NCI-H748 treated with DMSO at 0.1 percent for 48 hours (cell line): ENCODE measurements around the gene C8G.

Experiments used
- DNase-seq: peaks from one replicate; lab custom pipeline; 2025; lab: John Stamatoyannopoulos, UW

The C8G gene

DNA sequence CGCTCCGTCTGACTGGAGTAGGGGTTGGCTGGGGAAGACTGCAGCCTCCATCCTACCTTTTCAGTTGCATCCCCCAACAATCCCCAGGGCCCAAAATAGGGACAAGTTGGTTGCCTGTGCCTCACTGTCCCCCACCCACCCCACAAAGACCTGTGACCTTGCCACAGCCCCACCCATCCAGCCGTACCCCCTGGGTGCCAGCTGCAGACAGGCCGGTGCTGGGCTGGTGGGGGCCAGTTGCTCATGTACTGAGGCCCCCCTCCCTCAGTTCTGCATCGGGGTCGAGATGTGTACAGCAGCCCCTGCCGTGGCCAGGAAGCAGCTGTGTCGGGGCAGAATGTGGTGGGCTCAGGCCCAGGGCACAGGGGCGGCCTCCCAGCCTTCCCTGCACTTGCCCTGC lies 38.1 kb downstream of the C8G start:
- DNase-seq = no peak

DNA sequence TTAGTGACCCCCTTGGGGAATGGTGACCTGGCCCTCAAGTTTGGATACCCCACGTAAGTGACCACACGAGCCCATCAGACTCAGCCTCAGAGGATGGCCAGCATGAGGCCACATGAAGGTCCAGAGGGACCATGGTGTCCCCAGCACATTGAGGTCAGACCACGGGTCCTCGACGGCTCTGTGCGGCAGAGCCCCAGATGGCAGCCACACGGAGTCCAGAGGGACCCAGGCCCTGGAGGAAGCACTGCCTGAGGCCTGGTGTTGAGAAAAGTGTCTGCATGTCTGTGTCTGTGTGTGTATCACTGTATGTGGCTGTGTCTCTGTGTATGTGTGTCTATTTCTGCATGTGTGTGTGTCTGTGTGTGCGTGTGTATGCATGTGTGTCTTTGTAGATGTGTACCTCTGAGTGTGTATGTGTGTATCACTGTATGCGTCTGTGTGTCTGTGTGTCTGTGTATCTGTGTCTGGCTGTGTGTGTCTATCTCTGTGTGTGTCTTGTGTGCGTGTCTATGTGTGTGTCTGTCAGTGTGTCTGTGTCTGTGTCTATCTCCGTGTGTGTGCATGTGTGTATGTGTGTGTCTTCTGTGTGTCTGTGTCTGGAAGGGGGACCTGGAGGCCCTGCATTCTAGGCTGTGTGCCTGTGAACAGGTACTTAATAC lies 38.7 kb downstream of the C8G start:
- DNase-seq = no peak

- no peak for DNase-seq
These were observed 39.5 kb downstream of the C8G start for GRCh38 chr9:136984464-136985026.

GRCh38 chr9:136985027-136985602 lies 40.1 kb downstream of the C8G start:
- no peak for DNase-seq

DNA sequence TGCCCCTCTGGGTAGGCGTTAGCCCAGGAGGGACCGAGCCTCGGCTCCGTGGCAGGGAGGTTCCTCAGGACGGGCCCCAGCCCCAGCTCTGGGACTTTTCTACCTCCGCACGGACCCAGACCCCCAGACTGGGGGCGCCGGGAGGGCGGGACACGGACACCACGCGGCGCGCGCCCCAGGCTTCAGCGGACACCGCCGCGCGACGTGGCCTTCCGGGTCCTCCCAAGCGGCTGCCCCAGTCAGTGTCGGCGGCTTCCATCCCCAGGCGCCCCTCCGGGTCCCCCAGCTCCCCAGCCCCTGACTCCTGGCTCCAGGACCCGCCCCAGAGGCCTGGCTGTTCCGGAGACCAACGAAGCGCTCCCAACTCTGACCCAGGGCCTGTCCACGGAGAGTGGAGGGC lies 40.8 kb downstream of the C8G start:
- no peak for DNase-seq

DNA sequence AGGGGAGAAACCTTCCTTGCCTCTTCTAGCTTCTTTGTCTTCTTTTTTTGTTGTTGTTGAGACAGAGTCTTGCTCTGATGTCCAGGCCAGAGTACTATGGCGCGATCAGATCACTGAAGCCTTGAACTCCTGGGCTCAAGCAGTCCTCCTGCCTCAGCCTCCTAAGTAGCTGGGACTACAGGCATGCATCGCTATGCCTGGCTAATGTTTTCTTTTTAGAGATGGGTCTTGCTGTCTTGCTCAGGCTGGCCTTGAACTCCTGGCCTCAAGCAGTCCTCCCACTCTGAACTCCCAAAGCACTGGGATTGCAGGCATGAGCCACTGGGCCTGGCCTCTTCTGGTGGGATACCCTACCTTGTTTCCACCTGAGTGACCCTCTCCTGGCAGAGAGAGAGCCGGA lies 43.8 kb downstream of the C8G start:
- no peak for DNase-seq

DNA sequence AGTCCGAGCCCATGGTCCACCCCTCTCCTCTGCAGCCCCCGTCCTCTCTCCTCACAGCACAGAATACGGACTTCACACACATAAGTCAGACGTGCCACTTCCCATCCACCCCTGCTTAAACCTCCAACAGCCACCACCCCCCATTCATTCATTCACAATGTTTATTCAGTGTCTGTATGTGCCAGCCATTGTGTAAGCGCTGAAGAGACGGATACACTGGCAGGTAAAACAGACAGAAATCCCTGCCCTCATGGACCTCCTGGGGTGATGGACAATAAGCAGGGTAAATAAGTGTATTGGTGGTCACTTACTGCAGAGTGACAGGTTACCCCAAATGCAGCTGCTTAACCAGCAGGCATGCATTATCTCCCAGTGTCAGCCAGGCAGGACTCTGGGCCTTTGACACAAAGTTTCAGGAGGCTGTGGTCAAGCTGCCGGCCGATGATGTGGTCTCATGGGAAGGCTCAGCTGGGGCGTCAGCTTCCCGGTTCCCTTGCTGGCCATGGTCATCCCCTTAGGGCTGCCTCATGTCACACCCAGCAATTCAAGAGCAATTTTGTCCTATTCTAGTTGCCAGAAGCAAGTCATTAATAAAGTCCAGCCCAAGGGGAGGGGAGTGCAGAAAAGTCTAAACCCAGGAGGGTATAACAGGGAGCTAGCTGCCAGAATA lies 45.3 kb downstream of the C8G start:
- peak; percentile 76 for DNase-seq

GRCh38 chr9:136991993-136992818 lies 47.2 kb downstream of the C8G start, which contains the start of gene PAXX:
TSS of gene PAXX (plus strand) at chr9:136992422. CDS start at chr9:136992444, 22 bp downstream.
- DNase-seq = peak; percentile 22

GRCh38 chr9:136992819-136993369 lies 47.9 kb downstream of the C8G start:
- DNase-seq = no peak

DNA sequence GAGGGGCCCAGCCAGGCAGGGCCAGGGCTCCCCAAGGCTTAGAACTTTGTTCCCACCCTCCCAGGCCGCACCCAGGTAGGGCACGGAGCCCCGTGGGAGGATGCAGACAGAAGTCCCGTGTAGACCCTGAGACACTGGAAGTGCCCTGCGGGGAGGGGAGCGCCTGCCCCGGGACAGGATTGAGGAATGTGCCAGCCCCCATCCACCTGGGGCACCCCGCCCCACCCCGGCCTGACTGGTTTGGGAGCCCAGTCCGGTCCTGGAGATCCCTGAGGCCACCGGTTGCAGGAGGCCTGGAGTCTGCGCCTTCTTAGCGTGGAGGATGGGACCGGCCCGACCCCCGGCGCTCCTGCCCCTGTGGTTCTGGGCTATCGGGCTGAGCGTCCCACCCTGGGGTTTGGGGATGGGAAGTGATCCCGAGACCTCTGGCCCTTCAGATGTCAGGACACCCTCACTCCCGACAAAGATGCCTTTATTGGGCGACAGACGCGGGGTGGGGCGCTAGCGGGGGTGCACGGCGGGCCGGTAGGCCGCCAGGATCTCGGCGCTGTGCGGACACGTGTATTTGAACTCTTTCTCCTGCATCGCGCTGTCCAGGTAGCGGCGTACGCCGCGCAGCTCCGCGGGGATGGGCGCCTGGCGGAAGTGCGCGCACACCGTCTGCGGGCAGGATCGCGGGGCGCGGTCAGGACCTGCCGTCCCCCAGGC lies 49.3 kb downstream of the C8G start:
- DNase-seq = no peak

- DNase-seq = no peak
These were observed 49.8 kb downstream of the C8G start for GRCh38 chr9:136994888-136995230.

DNA sequence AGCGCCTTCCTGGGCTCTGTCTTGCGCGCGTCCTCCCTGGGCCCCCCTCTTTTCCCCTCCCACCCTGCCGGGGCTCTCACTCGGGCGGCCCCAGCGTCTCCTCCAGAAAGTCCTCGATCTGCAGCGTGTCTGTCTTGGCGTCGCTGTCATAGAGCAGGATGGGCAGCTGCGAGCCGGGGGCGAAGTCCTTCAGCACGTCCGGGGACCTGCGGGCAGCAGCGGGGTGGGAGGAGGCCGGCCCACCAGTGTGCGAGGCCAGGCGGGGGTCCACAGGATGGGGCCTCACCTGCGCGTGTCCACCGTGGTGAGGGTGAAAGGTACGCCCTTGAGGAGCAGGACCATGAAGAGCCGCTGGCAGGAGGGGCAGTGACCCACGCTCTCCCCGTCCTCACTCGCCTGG lies 50.3 kb downstream of the C8G start:
- DNase-seq = no peak

DNA sequence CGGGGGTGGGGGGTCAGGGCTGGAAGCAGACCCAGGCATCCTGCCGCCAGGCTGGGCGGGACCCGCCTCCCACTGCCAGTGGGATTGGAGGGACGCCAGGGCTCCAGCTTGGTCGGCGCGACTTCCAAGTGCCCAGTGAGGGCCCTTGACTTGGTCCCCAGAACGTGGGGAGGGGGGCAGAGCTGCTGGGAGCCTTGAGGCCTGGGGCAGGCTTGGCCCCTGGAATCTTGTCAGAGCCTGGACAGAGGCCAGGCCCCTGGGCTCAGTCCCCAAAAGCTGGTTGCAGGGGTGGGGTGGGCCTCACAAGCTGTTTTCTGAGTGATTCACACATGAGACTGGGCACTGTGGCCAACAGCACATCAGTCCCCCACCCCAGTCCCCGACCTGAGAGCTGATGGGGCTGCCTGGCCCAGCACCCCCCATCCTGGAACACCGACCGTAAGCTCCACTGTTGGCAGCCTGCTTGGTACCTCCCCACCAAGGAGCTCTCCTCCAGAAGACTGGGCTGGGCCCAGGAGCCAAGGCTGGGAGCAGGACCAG lies 50.8 kb downstream of the C8G start:
- no peak for DNase-seq
